Peyer's patch (tissue), 4 donors: ENCODE results near the gene DPP7. TPM values are rescaled to one million over a fixed set of nuclear protein-coding genes. Genes with fewer than 3 reads are reported as not detected.
"Not testable (repeated sequence)": the region's sequence is repeated elsewhere in the genome, so short reads cannot be mapped to it uniquely, and the experiment has no call there.

Source experiments
- DNase-seq, 3 donors: peaks; one replicate each; pipeline ENCODE4 v3.0.0-alpha.2; 2017 to 2019
- H3K27ac ChIP-seq, 4 donors: fragments of 200-600 bp; sonication (generic); one replicate each; pipeline ENCODE4 v1.5.1; 2016 to 2019
- H3K27me3 ChIP-seq, 2 donors: fragments of 200-600 bp; sonication (generic); one replicate each; pipeline ENCODE4 v1.5.1; 2019
- H3K36me3 ChIP-seq, 3 donors: fragments of 200-600 bp; sonication (generic); one replicate each; pipeline ENCODE4 v1.5.1; 2016 to 2019
- H3K4me1 ChIP-seq, 4 donors: fragments of 200-600 bp; sonication (generic); one replicate each; pipeline ENCODE4 v1.5.1; 2016 to 2019
- H3K4me3 ChIP-seq, 4 donors: fragments of 200-600 bp; sonication (generic); 1 replicate in 3 of 4; 2 replicates in 1 of 4; pipeline ENCODE4 v1.5.1; 2016 to 2019; ENCODE audit warnings: mild to moderate bottlenecking in 1 of 4
- H3K9me3 ChIP-seq, 4 donors: fragments of 200-600 bp; sonication (generic); one replicate each; pipeline ENCODE4 v1.5.1; 2016 to 2019; ENCODE audit warnings: mild to moderate bottlenecking in 1 of 4
- CTCF ChIP-seq, 6 experiments: fragments of 450-650 bp in 4 of 6; fragments of 200-600 bp in 2 of 6; sonication (generic) in 1 of 6; IDR thresholded peaks; one replicate each; pipeline ENCODE4 v1.5.1; 2017 to 2019; ENCODE audit warnings: antibody characterized with exemption in 6 of 6, mild to moderate bottlenecking in 3 of 6, moderate library complexity in 1 of 6
- POLR2A ChIP-seq, 2 donors: fragments of 450-650 bp; IDR thresholded peaks; one replicate each; pipeline ENCODE4 v1.5.1; 2017; ENCODE audit warnings: antibody characterized with exemption in 2 of 2, mild to moderate bottlenecking in 2 of 2, moderate library complexity in 2 of 2
- total RNA-seq, 4 donors: library from RNA; depleted of rRNA; stranded (reverse); fragments of >200 nt; gene quantifications; one replicate each; pipeline ENCODE4 v1.1.0, GENCODE V29; 2016

The DPP7 gene
- total RNA-seq, 4 donors from 2014 or later = 44.7 to 177 (median 76.7) TPM

GRCh38 chr9:137136881-137137607 is 22.5 kb upstream of the DPP7 start:
- DNase-seq = no peak
- Histone ChIP-seq H3K4me3 (no peak overlapping the region), H3K27ac (no peak overlapping the region), H3K36me3 (no peaks in the 10 kb centered on the region), H3K9me3 (no peaks in the 10 kb centered on the region), H3K4me1 (peaks cover 0 to 8% (median 3%) of the 10 kb centered on the region in 4 donors), H3K27me3 (peaks cover 0 to 24% of the 10 kb centered on the region in 2 donors)
- TF ChIP-seq POLR2A (IDR thresholded peaks at IDR 0.05) (no peak), CTCF (IDR thresholded peaks at IDR 0.05) (no peak)

- peaks cover 0 to 8% (median 3%) of the 10 kb centered on the region in 4 donors for H3K4me1 ChIP-seq
- no peak overlapping the region for H3K27ac ChIP-seq
- peak in 2 of 3 donors; percentile 67 to 68 for DNase-seq
- no peaks in the 10 kb centered on the region for H3K36me3 ChIP-seq
- no peak for TF ChIP-seq POLR2A (IDR thresholded peaks at IDR 0.05)
- no peak for TF ChIP-seq CTCF (IDR thresholded peaks at IDR 0.05)
- H3K27me3 ChIP-seq = peaks cover 0 to 24% of the 10 kb centered on the region in 2 donors
- no peak overlapping the region for H3K4me3 ChIP-seq
- H3K9me3 ChIP-seq = no peaks in the 10 kb centered on the region
Measured at GRCh38 chr9:137136261-137136880, 21.8 kb upstream of the DPP7 start.

- Histone ChIP-seq H3K27me3 (peaks cover 0 to 18% of the 10 kb centered on the region in 2 donors), H3K4me1 (peaks cover 0 to 11% (median 5%) of the 10 kb centered on the region in 4 donors)
- not testable (repeated sequence) for DNase-seq, H3K9me3 ChIP-seq, H3K27ac ChIP-seq, H3K4me3 ChIP-seq, H3K36me3 ChIP-seq
Measured at GRCh38 chr9:137135154-137135553, 20.6 kb upstream of the DPP7 start.

- peaks cover 0 to 7% (median 3%) of the 10 kb centered on the region in 4 donors for H3K9me3 ChIP-seq
- TF ChIP-seq POLR2A (IDR thresholded peaks at IDR 0.05) (no peak), CTCF (IDR thresholded peaks at IDR 0.05) (no peak)
- no peak for DNase-seq
- H3K4me1 ChIP-seq = peaks cover 0 to 16% (median 6%) of the 10 kb centered on the region in 4 donors
- peaks cover 0 to 18% of the 10 kb centered on the region in 2 donors for H3K27me3 ChIP-seq
- H3K4me3 ChIP-seq = no peak overlapping the region
- no peak overlapping the region for H3K27ac ChIP-seq
- H3K36me3 ChIP-seq = no peaks in the 10 kb centered on the region
Measured at GRCh38 chr9:137134191-137134590, 19.7 kb upstream of the DPP7 start.

- DNase-seq = no peak
- H3K36me3 ChIP-seq = no peaks in the 10 kb centered on the region
- peaks cover 0 to 38% (median 23%) of the 10 kb centered on the region in 4 donors for H3K4me1 ChIP-seq
- H3K27ac ChIP-seq = peak overlapping the region; percentile 62 to 86 (median 83)
- peaks cover 0 to 7% (median 3%) of the 10 kb centered on the region in 4 donors for H3K9me3 ChIP-seq
- no peak for TF ChIP-seq CTCF (IDR thresholded peaks at IDR 0.05)
- no peak for TF ChIP-seq POLR2A (IDR thresholded peaks at IDR 0.05)
- peak overlapping the region; percentile 63 to 94 (median 86) for H3K4me3 ChIP-seq
- H3K27me3 ChIP-seq = no peaks in the 10 kb centered on the region
Measured at GRCh38 chr9:137130176-137130755, 15.7 kb upstream of the DPP7 start.
